ENCODE data around the gene FAM209B.
"Not testable (repeated sequence)": the region's sequence is repeated elsewhere in the genome, so short reads cannot be mapped to it uniquely, and the experiment has no call there.

The FAM209B gene

DNA sequence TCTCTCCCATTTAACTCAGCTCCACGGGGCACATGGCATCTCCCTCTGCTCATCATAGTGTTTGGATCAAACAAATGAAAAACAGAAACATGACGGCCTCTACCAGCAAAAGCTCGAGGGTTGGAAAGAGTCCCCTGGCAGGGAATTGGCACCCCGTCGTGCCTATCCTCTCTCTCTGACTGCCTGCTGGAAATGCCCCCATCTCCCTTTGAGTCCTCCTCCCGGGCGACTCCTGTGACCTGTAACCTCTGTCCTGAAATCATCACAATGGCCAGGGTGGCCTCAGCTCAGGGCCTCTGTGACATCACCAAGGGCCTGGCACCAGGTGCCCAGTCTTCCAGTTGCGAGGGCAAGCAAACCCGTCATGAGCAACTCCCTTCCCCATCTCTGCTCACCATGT is at the start of gene FAM209B:
FAM209B (plus strand) TSS at position 301 of the 400 bp plus-strand sequence; CDS start at position 397, 96 bp downstream.
- not testable (repeated sequence) for DNase-seq

DNA sequence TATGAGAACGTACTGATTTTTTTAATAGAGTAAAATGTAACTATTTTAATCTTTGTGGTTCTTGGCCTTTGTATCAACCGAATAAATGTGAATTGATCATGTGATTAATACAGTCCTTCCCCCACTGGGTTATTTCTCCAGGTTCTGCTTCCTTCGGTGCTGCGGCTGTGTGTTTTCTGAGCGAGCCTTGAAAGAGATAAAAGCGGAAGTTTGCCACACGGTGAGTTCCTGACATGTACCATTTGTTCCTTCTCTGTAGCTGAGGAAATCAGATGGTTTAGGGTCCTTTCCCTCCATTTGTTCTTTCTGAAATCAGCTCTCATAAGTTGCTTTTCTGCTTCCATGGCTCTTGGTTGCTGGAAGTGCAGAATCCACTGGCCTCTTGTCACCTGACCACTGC is 49.1 kb upstream of the FAM209B start:
- no peak for DNase-seq

DNA sequence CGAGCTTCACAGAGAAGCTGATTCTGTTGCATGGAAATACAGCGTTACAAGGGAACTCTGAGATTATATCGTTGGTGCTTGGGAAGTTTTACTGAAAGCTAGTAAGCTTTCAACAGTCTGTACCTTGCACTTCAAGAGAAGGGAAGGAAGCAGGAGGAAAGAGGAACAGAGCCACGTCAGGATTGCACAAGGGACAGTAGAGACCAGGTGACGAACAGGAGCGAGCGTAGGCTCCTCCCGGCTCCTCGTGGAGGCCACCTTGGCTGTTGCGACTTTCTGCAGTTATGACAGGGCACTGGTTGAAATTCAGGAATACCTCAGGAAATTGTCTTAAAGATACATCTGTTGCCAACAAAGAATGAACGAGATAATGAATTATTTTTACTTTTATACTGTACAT is 45.8 kb upstream of the FAM209B start:
- no peak for DNase-seq

GRCh38 chr20:56488566-56488965 is 44.5 kb upstream of the FAM209B start:
- no peak for DNase-seq

DNA sequence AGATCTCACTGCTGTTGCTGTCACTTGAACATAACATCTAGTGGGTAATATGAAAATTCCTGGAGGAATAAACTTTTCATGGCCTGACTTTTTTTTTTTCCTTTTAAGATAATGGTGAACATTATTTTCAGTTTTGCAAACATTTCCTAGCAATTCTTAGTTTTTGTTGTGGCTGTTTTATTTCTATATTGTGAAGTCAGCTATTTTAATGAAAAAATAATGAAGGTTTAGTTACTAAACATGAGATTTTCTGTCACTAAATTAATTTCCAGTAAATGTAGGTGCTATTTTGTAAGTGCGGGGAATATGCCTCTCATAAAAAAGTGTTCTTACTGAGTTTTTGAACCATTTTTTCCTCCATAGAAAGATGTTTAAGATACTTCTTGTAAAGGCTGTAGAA is 31.9 kb upstream of the FAM209B start:
- DNase-seq, result no peak

- DNase-seq, result no peak
These were observed 29.1 kb upstream of the FAM209B start for GRCh38 chr20:56503916-56504315.

GRCh38 chr20:56504373-56505005 is 28.6 kb upstream of the FAM209B start:
- DNase-seq, result peak; percentile 7

DNA sequence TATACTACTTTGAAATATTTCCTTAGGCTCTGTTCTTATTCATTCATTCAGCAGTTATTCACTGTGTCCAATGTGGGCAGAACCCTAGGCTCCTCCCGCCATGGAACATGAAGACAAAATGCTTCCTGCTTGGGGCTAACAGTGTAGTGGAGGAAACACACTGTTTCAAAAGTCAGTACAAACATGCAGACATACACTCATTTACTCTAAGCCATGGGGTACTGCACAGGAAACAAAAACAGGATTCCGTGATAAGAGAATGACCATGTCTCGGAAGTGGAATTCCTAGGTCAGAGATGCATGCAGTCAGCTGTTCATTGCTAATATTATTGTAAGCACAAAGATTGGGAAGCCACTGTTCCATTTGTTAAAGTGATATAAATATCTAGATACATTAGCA is 26.9 kb upstream of the FAM209B start:
- no peak for DNase-seq

GRCh38 chr20:56511926-56512325 is 21.1 kb upstream of the FAM209B start:
- DNase-seq, result no peak

- no peak for DNase-seq
These were observed 19.6 kb upstream of the FAM209B start for GRCh38 chr20:56513161-56514150.

GRCh38 chr20:56516631-56517030 is 16.4 kb upstream of the FAM209B start:
- no peak for DNase-seq

GRCh38 chr20:56517211-56517610 is 15.8 kb upstream of the FAM209B start:
- DNase-seq, result no peak

GRCh38 chr20:56517641-56518040 is 15.4 kb upstream of the FAM209B start:
- DNase-seq, result no peak

DNA sequence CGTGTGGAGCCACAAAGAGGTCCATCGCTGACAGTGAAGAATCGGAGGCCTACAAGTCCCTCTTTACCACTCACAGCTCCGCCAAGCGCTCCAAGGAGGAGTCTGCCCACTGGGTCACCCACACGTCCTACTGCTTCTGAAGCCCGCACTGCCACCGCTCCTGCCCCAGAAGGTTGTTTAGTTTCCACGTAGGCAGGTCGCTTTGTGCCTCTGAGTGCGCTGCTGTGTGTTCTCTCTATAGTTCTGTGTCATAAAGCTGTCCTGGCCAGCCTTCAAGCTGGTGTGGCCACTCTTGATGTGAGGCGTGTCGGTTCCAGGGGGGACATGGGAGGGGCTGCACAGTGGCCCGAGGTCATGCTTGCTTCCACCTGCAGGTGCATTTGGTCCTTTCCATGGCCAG is 14.9 kb upstream of the FAM209B start:
- DNase-seq, result no peak

- DNase-seq, result no peak
These were observed 14.2 kb upstream of the FAM209B start for GRCh38 chr20:56518721-56519398.

- no peak for DNase-seq
These were observed 13.5 kb upstream of the FAM209B start for GRCh38 chr20:56519551-56519950.

DNA sequence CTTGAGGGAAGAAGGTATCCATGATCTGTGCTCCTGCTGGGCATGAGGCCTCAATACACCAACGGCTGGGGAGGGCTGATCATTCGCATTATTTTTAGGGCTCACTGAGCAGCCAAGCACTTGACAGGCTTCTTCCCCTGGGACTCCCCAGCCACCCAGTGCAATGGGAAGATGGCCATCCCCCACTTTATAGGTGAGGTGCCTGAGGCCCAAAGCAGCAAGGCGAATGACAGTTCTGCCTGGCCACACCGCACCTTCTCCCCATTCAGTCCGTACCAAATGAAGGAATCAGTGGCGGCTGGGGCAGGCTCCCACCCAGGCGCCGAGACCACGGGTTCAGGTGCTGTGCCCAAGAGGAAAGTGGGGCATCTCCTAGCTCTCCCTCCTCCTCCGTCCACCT is 12.9 kb upstream of the FAM209B start:
- DNase-seq, result no peak

GRCh38 chr20:56520746-56521354 is 12.2 kb upstream of the FAM209B start:
- DNase-seq, result not testable (repeated sequence)

GRCh38 chr20:56522311-56522710 is 10.7 kb upstream of the FAM209B start:
- no peak for DNase-seq

GRCh38 chr20:56524444-56524843 is 8.6 kb upstream of the FAM209B start, which contains the start of gene FAM209A:
FAM209A (plus strand) TSS chr20:56524744; CDS start chr20:56524809, 65 bp downstream.
- DNase-seq, result not testable (repeated sequence)

GRCh38 chr20:56527521-56527920 is 5.5 kb upstream of the FAM209B start:
- DNase-seq, result no peak

DNA sequence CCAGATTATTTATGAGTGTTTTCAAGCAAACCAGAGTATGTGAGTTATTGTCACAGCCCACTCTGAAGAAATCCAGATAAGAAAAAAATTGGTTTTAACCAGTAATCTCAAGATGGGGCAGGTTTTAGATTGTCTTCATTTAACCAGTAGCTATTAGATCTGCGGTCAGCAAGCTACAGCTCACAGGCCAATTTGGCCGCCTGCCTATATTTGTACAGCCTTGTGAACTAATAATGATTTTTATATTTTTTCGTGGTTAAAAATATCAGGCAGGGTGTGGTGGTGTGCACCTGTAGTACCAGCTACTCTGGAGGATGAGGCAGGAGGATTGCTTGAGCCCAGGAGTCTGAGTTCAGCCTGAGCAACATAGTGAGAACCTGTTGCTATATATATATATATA is 5.0 kb downstream of the FAM209B start:
- DNase-seq, result no peak

- no peak for DNase-seq
These were observed 7.4 kb downstream of the FAM209B start for GRCh38 chr20:56540415-56540814.

Data from OCI-M1 (cell line).